ENCODE data around the gene SLC25A30. TPM values are rescaled to one million over a fixed set of nuclear protein-coding genes. Genes with fewer than 3 reads are reported as not detected.

Gene SLC25A30
- total and polyA plus RNA-seq, 10 donors: 5.9 to 31.9 (median 19.0) TPM

DNA sequence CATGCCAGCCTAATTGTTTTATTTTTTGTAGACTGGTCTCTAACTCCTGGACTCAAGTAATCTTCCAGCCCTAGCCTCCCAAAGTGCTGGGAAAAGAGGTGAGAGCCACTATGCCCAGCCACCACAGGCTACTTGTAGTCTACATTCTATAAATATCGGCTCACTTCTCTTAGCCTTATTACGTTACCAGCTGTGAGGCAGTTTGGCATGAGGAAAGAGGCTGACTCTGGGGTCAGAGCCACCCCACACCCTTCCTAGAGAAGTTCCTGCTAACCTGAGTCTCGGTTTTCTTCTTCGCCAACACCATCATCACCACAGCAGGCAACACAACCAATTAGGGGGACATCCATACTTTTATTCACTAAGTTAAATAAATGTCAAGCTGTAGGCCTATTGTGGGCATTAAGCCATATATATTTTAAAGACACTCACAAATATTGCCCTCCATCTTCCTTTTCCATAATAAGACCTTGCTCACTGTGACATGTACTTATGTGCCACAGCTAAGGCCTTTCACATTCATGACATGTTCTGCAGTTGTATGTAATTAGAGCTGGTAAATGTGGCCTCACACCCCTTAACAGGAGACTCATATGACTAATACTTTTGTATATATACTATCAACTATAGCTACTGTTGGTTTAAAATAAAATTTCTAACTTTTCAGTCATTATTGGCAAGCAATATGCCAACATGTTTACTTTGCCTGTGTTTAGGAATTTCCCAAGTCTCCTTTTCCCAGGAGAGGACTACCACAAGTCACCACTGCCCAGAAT, 5.7 kb downstream of the SLC25A30 start:
- no peak for DNase-seq
- WGBS, 5 donors: 45 to 76% (median 69%) methylated on average over 4 of the region's 4 CpGs
- no peaks in the 10 kb centered on the region for H3K9me3 ChIP-seq
- H3K36me3 ChIP-seq: peaks cover 0 to 42% (median 33%) of the 10 kb centered on the region in 6 donors
- intact Hi-C loops (cut with DNase I; ENCODE audit: low total_unique reads): loop anchor here (10.0 kb wide), 1 partner anchor 52 kb away; the partner anchor contains the start of gene COG3
- no peaks in the 10 kb centered on the region for H3K27me3 ChIP-seq (replicated peaks in 1 of 7)
- H3K4me1 ChIP-seq: peaks cover 18 to 58% (median 40%) of the 10 kb centered on the region in 6 donors
- peak overlapping the region in 3 of 8 donors; percentile 24 to 81 (median 53) for H3K27ac ChIP-seq
- TF ChIP-seq POLR2A (IDR thresholded peaks at IDR 0.05) (no peak), POLR2AphosphoS5 (IDR thresholded peaks at IDR 0.05) (no peak)
- TF ChIP-seq, protein P1, sequence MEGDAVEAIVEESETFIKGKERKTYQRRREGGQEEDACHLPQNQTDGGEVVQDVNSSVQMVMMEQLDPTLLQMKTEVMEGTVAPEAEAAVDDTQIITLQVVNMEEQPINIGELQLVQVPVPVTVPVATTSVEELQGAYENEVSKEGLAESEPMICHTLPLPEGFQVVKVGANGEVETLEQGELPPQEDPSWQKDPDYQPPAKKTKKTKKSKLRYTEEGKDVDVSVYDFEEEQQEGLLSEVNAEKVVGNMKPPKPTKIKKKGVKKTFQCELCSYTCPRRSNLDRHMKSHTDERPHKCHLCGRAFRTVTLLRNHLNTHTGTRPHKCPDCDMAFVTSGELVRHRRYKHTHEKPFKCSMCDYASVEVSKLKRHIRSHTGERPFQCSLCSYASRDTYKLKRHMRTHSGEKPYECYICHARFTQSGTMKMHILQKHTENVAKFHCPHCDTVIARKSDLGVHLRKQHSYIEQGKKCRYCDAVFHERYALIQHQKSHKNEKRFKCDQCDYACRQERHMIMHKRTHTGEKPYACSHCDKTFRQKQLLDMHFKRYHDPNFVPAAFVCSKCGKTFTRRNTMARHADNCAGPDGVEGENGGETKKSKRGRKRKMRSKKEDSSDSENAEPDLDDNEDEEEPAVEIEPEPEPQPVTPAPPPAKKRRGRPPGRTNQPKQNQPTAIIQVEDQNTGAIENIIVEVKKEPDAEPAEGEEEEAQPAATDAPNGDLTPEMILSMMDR (IDR thresholded peaks at IDR 0.05 in 8 of 11, conservative IDR thresholded peaks at IDR 0.05 in 3 of 11): no peak
- no peak overlapping the region for H3K4me3 ChIP-seq

DNA sequence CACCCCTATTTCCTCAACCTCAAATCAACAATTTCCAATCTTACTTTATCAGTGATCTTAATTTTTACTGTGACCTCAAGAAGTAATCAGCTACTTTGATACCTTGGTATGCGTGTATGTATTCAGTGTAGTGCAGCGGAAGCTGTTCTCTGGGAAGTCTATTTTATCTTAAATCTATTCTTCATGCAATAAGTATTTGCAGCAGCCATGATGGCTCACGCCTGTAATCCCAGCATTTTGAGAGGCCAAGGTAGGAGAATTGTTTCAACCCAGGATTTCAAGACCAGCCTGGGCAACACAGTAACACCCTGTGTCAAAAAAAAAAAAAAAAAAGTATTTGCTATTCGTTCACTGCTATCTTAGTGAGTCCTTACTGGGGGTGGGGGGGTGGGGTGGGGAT, 6.5 kb downstream of the SLC25A30 start:
- no peak overlapping the region for H3K4me3 ChIP-seq
- WGBS, 5 donors: 91 to 95% (median 94%) methylated on average over 4 of the region's 4 CpGs
- no peak for DNase-seq
- H3K27ac ChIP-seq: no peak overlapping the region
- no peaks in the 10 kb centered on the region for H3K9me3 ChIP-seq
- H3K27me3 ChIP-seq (replicated peaks in 1 of 7): no peaks in the 10 kb centered on the region
- intact Hi-C loops (cut with DNase I; ENCODE audit: low total_unique reads): loop anchor here (10.0 kb wide), 1 partner anchor 53 kb away; the partner anchor contains the start of gene COG3
- H3K36me3 ChIP-seq: peaks cover 0 to 50% (median 41%) of the 10 kb centered on the region in 6 donors
- no peak for TF ChIP-seq POLR2AphosphoS5 (IDR thresholded peaks at IDR 0.05)
- TF ChIP-seq, protein P1 (IDR thresholded peaks at IDR 0.05 in 8 of 11, conservative IDR thresholded peaks at IDR 0.05 in 3 of 11): no peak
- TF ChIP-seq POLR2A (IDR thresholded peaks at IDR 0.05): no peak
- H3K4me1 ChIP-seq: peaks cover 15 to 56% (median 35%) of the 10 kb centered on the region in 6 donors

DNA sequence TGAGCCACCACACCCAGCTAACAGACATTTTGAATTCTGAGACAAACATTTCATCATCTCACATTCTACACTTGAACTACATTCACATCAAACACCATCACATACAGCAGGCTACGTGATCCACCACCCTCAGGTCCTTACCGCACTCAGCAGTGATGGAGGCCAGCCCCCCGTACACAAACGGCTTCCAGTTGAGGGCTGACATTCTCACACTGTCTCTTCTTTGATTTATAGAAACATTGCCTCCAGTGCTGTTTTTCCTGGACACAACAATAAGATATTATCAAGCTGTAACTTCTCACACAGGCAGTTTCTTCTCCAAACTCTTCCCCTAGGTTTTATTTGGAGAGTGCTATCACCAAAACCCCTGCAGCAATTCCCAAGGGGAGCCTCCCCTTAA, 7.0 kb downstream of the SLC25A30 start:
- intact Hi-C loops (cut with DNase I; ENCODE audit: low total_unique reads): loop anchor here (10.0 kb wide), 1 partner anchor 54 kb away; the partner anchor contains the start of gene COG3
- TF ChIP-seq, protein P1 (IDR thresholded peaks at IDR 0.05 in 8 of 11, conservative IDR thresholded peaks at IDR 0.05 in 3 of 11): no peak
- TF ChIP-seq POLR2AphosphoS5 (IDR thresholded peaks at IDR 0.05) (no peak), POLR2A (IDR thresholded peaks at IDR 0.05) (no peak)
- no peaks in the 10 kb centered on the region for H3K27me3 ChIP-seq (replicated peaks in 1 of 7)
- peaks cover 11 to 55% (median 31%) of the 10 kb centered on the region in 6 donors for H3K4me1 ChIP-seq
- no peak overlapping the region for H3K27ac ChIP-seq
- peaks cover 0 to 55% (median 45%) of the 10 kb centered on the region in 6 donors for H3K36me3 ChIP-seq
- H3K4me3 ChIP-seq: no peak overlapping the region
- H3K9me3 ChIP-seq: no peaks in the 10 kb centered on the region
- no peak for DNase-seq
- WGBS, 5 donors: 87 to 92% (median 89%) methylated on average over 4 of the region's 4 CpGs

DNA sequence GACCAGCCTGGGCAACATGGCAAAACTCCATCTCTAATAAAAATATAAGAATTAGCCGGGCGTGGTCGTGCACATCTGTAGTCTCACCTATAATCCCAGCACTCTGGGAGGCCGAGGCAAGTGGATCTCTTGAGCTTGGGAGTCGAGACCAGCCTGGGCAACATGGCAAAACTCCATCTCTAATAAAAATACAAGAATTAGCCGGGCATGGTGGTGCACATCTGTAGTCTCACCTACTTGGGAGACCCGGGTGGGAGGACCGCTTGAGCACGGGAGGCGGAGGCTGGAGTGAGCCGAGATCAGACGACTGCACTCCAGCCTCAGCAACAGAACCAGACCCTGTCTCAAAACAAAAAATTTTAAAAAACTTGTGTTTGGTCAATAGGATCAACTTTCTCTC, 7.7 kb downstream of the SLC25A30 start:
- H3K9me3 ChIP-seq: no peaks in the 10 kb centered on the region
- no peaks in the 10 kb centered on the region for H3K27me3 ChIP-seq (replicated peaks in 1 of 7)
- DNase-seq: no peak
- H3K4me1 ChIP-seq: peaks cover 10 to 48% (median 24%) of the 10 kb centered on the region in 6 donors
- no peak for TF ChIP-seq POLR2AphosphoS5 (IDR thresholded peaks at IDR 0.05)
- no peak for TF ChIP-seq POLR2A (IDR thresholded peaks at IDR 0.05)
- TF ChIP-seq, protein P1 (IDR thresholded peaks at IDR 0.05 in 8 of 11, conservative IDR thresholded peaks at IDR 0.05 in 3 of 11): no peak
- no peak overlapping the region for H3K4me3 ChIP-seq
- intact Hi-C loops (cut with DNase I; ENCODE audit: low total_unique reads): loop anchor here (10.0 kb wide), 1 partner anchor 54 kb away; the partner anchor contains the start of gene COG3
- WGBS, 5 donors: 90 to 98% (median 95%) methylated on average over 12 of the region's 12 CpGs
- H3K36me3 ChIP-seq: peaks cover 0 to 62% (median 53%) of the 10 kb centered on the region in 6 donors
- H3K27ac ChIP-seq: peak overlapping the region in 2 of 8 donors; percentile 36 to 43
